ENCODE measurements around the gene VDAC2. TPM values are rescaled to one million over a fixed set of nuclear protein-coding genes. Genes with fewer than 3 reads are reported as not detected.

Gene VDAC2
- total RNA-seq, 1 donor from 2014 or later = 213 TPM

DNA sequence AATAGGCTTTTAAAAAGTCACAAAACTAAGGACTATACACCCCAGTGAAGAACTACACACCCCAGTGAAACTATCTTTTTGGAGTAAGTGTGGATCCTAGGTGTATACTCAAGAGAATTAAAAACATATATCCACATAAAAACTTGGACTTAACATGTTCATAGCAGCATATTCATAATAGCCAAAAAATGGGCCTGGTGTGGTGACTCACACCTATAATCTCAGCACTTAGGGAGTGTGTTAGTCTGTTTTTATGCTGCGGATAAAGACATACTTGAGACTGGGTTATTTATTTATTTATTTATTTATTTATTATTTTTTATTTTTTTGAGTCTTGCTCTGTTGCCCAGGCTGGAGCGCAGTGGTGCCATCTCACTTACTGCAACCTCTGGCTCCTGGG is 44.1 kb downstream of the VDAC2 start:
- no peak overlapping the region for H3K4me3 ChIP-seq (ENCODE audit: low read depth, low read length)
- TF ChIP-seq, protein P1, sequence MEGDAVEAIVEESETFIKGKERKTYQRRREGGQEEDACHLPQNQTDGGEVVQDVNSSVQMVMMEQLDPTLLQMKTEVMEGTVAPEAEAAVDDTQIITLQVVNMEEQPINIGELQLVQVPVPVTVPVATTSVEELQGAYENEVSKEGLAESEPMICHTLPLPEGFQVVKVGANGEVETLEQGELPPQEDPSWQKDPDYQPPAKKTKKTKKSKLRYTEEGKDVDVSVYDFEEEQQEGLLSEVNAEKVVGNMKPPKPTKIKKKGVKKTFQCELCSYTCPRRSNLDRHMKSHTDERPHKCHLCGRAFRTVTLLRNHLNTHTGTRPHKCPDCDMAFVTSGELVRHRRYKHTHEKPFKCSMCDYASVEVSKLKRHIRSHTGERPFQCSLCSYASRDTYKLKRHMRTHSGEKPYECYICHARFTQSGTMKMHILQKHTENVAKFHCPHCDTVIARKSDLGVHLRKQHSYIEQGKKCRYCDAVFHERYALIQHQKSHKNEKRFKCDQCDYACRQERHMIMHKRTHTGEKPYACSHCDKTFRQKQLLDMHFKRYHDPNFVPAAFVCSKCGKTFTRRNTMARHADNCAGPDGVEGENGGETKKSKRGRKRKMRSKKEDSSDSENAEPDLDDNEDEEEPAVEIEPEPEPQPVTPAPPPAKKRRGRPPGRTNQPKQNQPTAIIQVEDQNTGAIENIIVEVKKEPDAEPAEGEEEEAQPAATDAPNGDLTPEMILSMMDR (conservative IDR thresholded peaks at IDR 0.05; ENCODE audit: low read depth, low read length) = no peak
- DNase-seq (ENCODE audit: low read depth) = no peak

DNA sequence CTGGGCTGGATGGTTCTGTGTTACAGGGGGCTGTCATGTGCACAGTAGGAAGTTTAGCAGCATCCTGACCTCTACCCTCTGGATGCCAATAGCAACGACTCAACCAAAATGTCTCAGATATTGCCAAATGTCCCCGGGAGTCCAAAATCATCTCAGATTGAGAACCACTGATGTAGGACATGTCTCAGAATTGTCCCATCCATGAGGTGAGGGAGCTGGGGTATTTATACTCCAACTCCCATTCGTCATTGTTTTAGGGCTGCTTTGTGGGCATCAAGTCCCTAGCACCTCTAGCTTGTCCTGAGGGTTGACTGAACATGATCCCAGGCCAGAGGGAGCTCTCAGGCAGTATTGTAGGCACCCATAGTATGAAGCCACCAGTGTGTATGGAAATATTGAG is 50.4 kb downstream of the VDAC2 start:
- TF ChIP-seq, protein P1 (conservative IDR thresholded peaks at IDR 0.05; ENCODE audit: low read depth, low read length) = no peak
- no peak overlapping the region for H3K4me3 ChIP-seq (ENCODE audit: low read depth, low read length)
- no peak for DNase-seq (ENCODE audit: low read depth)

DNA sequence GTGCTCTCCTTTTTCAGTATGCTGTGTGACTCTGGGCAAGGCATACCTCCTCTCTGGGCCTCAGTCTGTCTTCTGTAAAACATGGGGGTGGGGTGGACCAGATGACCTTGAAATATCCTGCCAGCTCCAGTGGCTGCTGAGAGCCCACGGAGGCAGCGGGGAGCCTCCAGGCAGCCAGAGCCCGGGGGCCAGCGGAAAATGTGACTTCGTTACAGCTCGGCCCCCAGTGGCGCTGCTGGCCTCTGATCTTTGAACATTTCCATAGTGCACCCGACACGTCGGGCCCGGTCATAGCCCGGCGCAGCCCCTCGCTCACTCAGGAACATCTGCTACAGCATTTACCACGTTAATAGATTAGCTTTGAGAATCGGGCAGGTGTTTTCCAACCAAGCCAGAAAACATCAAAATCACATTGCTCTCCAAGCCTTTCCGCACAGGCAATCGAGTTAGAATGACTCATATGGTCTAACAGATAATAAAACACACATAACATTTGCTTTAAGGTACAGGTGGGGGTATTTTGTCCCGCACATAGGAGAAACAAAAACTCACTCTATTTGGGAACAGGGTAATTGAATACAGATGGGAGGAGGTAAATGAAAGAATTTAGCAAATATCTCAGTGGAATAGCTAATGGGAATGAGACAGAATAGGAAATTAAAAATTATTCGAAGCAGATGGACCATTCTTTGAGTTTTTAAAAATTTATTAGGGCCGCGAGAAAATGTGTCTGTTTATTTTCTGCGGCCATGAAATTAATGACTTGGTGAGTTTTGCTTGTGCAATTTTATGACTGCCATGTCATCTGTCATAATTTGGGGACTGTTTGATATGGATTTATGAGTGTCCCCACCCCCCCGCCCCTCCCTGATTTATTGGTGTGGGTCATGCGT is 51.5 kb downstream of the VDAC2 start:
- TF ChIP-seq, protein P1 (conservative IDR thresholded peaks at IDR 0.05; ENCODE audit: low read depth, low read length) = no peak
- no peak overlapping the region for H3K4me3 ChIP-seq (ENCODE audit: low read depth, low read length)
- DNase-seq (ENCODE audit: low read depth) = no peak

DNA sequence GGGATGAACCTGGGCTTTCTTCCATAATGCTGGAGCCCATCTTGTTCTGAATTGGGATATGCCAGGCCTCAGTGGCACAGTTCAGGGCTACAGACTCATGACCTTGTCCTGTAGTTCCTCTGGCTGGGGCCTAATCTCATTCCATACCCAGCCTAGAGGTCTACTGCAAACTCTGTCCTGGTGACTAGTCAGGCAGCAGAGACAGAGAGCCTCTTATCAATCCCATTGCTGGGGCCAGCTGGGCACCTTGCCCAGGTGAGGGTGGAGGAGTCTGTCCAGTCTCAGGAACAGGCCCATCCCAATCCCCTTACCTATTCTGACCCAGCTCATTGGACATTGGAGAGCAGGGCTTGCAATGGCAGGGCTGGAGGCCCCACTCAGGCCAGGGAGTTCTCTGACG is 53.2 kb downstream of the VDAC2 start:
- TF ChIP-seq, protein P1 (conservative IDR thresholded peaks at IDR 0.05; ENCODE audit: low read depth, low read length) = no peak
- DNase-seq (ENCODE audit: low read depth) = no peak
- no peak overlapping the region for H3K4me3 ChIP-seq (ENCODE audit: low read depth, low read length)

DNA sequence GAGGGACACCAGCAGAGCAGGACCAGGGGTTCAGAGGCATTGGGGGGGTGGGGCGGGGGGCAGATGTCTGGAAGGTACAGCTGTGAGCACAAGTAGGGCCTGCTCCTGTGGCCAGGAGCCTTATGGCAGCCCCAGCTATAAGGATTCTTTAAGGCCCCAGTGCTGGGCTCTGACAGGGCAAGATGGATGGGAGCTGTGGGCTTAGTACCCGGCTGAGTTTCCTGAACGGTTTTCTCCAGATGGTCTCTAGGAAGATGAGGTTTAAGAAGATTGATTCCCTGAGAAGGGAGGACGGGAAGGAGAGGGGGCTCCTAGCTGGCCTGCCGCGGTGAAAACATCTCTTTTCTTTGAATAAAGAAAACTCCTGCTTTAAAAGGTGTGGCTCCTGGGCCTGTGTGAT is 55.3 kb downstream of the VDAC2 start:
- TF ChIP-seq, protein P1 (conservative IDR thresholded peaks at IDR 0.05; ENCODE audit: low read depth, low read length) = no peak
- no peak overlapping the region for H3K4me3 ChIP-seq (ENCODE audit: low read depth, low read length)
- no peak for DNase-seq (ENCODE audit: low read depth)

DNA sequence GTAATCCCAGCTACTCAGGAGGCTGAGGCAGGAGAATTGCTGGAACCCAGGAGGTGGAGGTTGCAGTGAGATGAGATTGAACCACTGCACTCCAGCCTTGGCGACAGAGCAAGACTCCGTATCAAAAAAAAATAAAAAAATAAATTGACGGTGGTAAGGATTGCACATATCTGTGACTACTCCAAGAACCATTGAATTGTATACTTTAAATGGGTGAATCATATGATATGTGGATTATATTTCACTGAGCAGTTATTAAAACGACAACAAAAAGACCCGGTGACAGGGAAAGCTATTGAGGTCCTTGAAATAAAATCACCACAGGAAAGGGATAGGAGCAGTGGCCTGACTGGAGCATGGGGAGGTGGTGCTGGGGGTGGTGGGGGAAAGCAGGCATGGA is 56.3 kb downstream of the VDAC2 start:
- no peak overlapping the region for H3K4me3 ChIP-seq (ENCODE audit: low read depth, low read length)
- no peak for DNase-seq (ENCODE audit: low read depth)
- TF ChIP-seq, protein P1 (conservative IDR thresholded peaks at IDR 0.05; ENCODE audit: low read depth, low read length) = no peak

DNA sequence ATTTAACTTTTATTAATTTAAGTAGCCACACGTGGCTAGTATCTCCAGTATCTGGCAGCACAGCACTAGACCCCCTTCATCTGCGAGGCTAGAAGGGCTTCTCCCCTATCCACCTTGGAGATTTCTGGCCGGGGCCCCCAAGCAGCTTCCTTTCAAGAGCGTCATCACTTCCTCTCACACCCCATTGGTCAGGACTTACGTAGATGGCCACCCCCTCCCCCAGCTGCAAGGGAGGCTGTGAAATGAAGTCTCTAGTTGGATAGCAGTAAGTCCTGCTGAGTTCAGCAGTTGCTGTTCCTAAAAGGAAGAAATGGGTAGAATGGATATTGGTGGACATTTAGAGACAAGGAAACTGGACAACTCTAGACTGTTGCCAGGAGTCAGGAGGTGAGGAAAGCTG is 59.0 kb downstream of the VDAC2 start:
- TF ChIP-seq, protein P1 (conservative IDR thresholded peaks at IDR 0.05; ENCODE audit: low read depth, low read length) = no peak
- H3K4me3 ChIP-seq (ENCODE audit: low read depth, low read length) = no peak overlapping the region
- no peak for DNase-seq (ENCODE audit: low read depth)
